Common myeloid progenitor, CD34-positive (primary cell): ENCODE results near the gene ABLIM1.

Source experiments
- CTCF ChIA-PET: fragments of 350-600 bp; sonication (Branson Sonifier 250); formaldehyde crosslinking; loops from one replicate; lab custom pipeline; 2021; ENCODE audit warnings: antibody characterized with exemption; lab: Charles Lee
- POLR2A ChIA-PET: fragments of 350-600 bp; sonication (Branson Sonifier 250); formaldehyde crosslinking; loops from one replicate; lab custom pipeline; 2021; ENCODE audit warnings: antibody characterized with exemption; lab: Charles Lee
- DNase-seq, 3 donors: peaks; one replicate each; pipeline versions ENCODE4 v3.0.0 to v3.0.0-alpha.2; 2013
- H3K27ac ChIP-seq, 2 experiments: 1 replicate in 1 of 2; 2 replicates in 1 of 2; pipeline ENCODE4 v1.7.0; 2013; ENCODE audit warnings: inconsistent platforms in 2 of 2, low read length in 2 of 2, mild to moderate bottlenecking in 2 of 2, low read depth in 1 of 2, moderate library complexity in 1 of 2; ENCODE audit not compliant: severe bottlenecking in 2 of 2, insufficient read depth in 1 of 2, poor library complexity in 1 of 2
- H3K27me3 ChIP-seq, 5 experiments: replicated peaks in 2 of 5; 1 replicate in 3 of 5; 2 replicates in 2 of 5; pipeline versions ENCODE4 v1.6.1 to v1.7.0; 2013; ENCODE audit warnings: low read length in 4 of 5, mild to moderate bottlenecking in 2 of 5, moderate library complexity in 2 of 5, inconsistent platforms in 1 of 5; ENCODE audit not compliant: insufficient read depth in 5 of 5, control insufficient read depth in 4 of 5
- H3K36me3 ChIP-seq, 4 experiments: 1 replicate in 2 of 4; 2 replicates in 2 of 4; pipeline versions ENCODE4 v1.6.1 to v1.7.0; 2013; ENCODE audit warnings: low read length in 3 of 4, control low read depth in 1 of 4, mild to moderate bottlenecking in 1 of 4; ENCODE audit not compliant: control insufficient read depth in 4 of 4, insufficient read depth in 4 of 4
- H3K4me1 ChIP-seq, 4 experiments: 1 replicate in 3 of 4; 2 replicates in 1 of 4; pipeline versions ENCODE4 v1.6.1 to v1.7.1; 2013; ENCODE audit warnings: low read length in 3 of 4, mild to moderate bottlenecking in 3 of 4, control low read depth in 1 of 4, inconsistent platforms in 1 of 4, moderate library complexity in 1 of 4; ENCODE audit not compliant: control insufficient read depth in 4 of 4, insufficient read depth in 4 of 4; ENCODE audit errors: control extremely low read depth in 1 of 4
- H3K4me3 ChIP-seq, 7 experiments: 1 replicate in 4 of 7; 2 replicates in 3 of 7; pipeline versions ENCODE4 v1.5.1 to v1.7.0; 2013; ENCODE audit warnings: mild to moderate bottlenecking in 7 of 7, low read length in 6 of 7, moderate library complexity in 6 of 7, inconsistent platforms in 2 of 7, low read depth in 2 of 7, control low read depth in 1 of 7; ENCODE audit not compliant: insufficient read depth in 4 of 7, control insufficient read depth in 1 of 7; ENCODE audit errors: extremely low read depth in 1 of 7
- H3K9me3 ChIP-seq, 5 experiments: 1 replicate in 4 of 5; 2 replicates in 1 of 5; pipeline versions ENCODE4 v1.6.1 to v1.7.1; 2013; ENCODE audit warnings: low read length in 4 of 5, mild to moderate bottlenecking in 2 of 5, inconsistent platforms in 1 of 5, low read depth in 1 of 5, moderate library complexity in 1 of 5; ENCODE audit not compliant: control insufficient read depth in 4 of 5, insufficient read depth in 2 of 5; ENCODE audit errors: control extremely low read depth in 1 of 5
- WGBS: methylation state at CpG from one replicate; pipeline ENCODE4 v1.1.5; 2013; ENCODE audit not compliant: insufficient coverage; 5-methylcytosine and 5-hydroxymethylcytosine counted together

ABLIM1 gene

GRCh38 chr10:114685456-114685855 is 27.4 kb upstream of the ABLIM1 start:
- DNase-seq, result no peak
- Histone ChIP-seq H3K36me3 (no peaks in the 10 kb centered on the region), H3K27ac (no peak overlapping the region), H3K4me3 (no peak overlapping the region), H3K27me3 (no peaks in the 10 kb centered on the region), H3K9me3 (no peaks in the 10 kb centered on the region), H3K4me1 (peaks cover 0 to 38% (median 18%) of the 10 kb centered on the region in 4 experiments)
- ChIA-PET CTCF (interaction anchor here (1.2 kb wide), 1 partner anchor 11 kb away, joined by 3 read pairs; no protein-coding TSS in a partner anchor), POLR2A (no interaction called here)
- WGBS, result 95% methylated on average over 5 of the region's 5 CpGs

- no peak for DNase-seq
- ChIA-PET CTCF (interaction anchor here (1.0 to 1.2 kb wide), 2 partner anchors 12 to 50 kb away, joined by 3 read pairs; no protein-coding TSS in a partner anchor), POLR2A (no interaction called here)
- Histone ChIP-seq H3K36me3 (no peaks in the 10 kb centered on the region), H3K4me1 (peaks cover 0 to 38% (median 18%) of the 10 kb centered on the region in 4 experiments), H3K9me3 (no peaks in the 10 kb centered on the region), H3K4me3 (peak overlapping the region in 2 of 7 experiments; percentile 20 to 37), H3K27me3 (no peaks in the 10 kb centered on the region), H3K27ac (no peak overlapping the region)
- WGBS, result 47% methylated on average over 3 of the region's 5 CpGs
Measured at GRCh38 chr10:114684822-114685209, 26.7 kb upstream of the ABLIM1 start.

- peaks cover 0 to 38% (median 18%) of the 10 kb centered on the region in 4 experiments for H3K4me1 ChIP-seq
- H3K4me3 ChIP-seq, result peak overlapping the region in 3 of 7 experiments; percentile 20 to 46 (median 37)
- H3K36me3 ChIP-seq, result no peaks in the 10 kb centered on the region
- CTCF ChIA-PET, result interaction anchor here (1.0 to 1.2 kb wide), 2 partner anchors 9 to 49 kb away, joined by 3 read pairs; no protein-coding TSS in a partner anchor
- WGBS, result 43% methylated on average over 9 of the region's 12 CpGs
- no peaks in the 10 kb centered on the region for H3K27me3 ChIP-seq
- DNase-seq, result peak in 1 of 3 donors; percentile 19
- H3K9me3 ChIP-seq, result no peaks in the 10 kb centered on the region
- H3K27ac ChIP-seq, result no peak overlapping the region
- POLR2A ChIA-PET, result no interaction called here
Measured at GRCh38 chr10:114684084-114684821, 26.2 kb upstream of the ABLIM1 start.

GRCh38 chr10:114683593-114683992 is 25.5 kb upstream of the ABLIM1 start:
- WGBS, result 95% methylated on average over 6 of the region's 9 CpGs
- no peak for DNase-seq
- Histone ChIP-seq H3K27ac (no peak overlapping the region), H3K4me1 (peaks cover 0 to 38% (median 18%) of the 10 kb centered on the region in 4 experiments), H3K36me3 (no peaks in the 10 kb centered on the region), H3K4me3 (no peak overlapping the region), H3K9me3 (no peaks in the 10 kb centered on the region), H3K27me3 (no peaks in the 10 kb centered on the region)
- CTCF ChIA-PET, result interaction anchor here (1.0 to 1.2 kb wide), 2 partner anchors 10 to 48 kb away, joined by 3 read pairs; no protein-coding TSS in a partner anchor
- POLR2A ChIA-PET, result no interaction called here

- ChIA-PET CTCF (interaction anchor here (1.2 kb wide), 1 partner anchor 11 kb away, joined by 3 read pairs; no protein-coding TSS in a partner anchor), POLR2A (no interaction called here)
- 99% methylated on average over 8 of the region's 10 CpGs for WGBS
- Histone ChIP-seq H3K9me3 (no peaks in the 10 kb centered on the region), H3K4me3 (no peak overlapping the region), H3K36me3 (no peaks in the 10 kb centered on the region), H3K27ac (no peak overlapping the region), H3K4me1 (peaks cover 0 to 35% (median 18%) of the 10 kb centered on the region in 4 experiments), H3K27me3 (no peaks in the 10 kb centered on the region)
- no peak for DNase-seq
Measured at GRCh38 chr10:114683162-114683561, 25.1 kb upstream of the ABLIM1 start.

- POLR2A ChIA-PET, result no interaction called here
- Histone ChIP-seq H3K27me3 (no peaks in the 10 kb centered on the region), H3K36me3 (no peaks in the 10 kb centered on the region), H3K4me3 (no peak overlapping the region), H3K9me3 (no peaks in the 10 kb centered on the region), H3K4me1 (peaks cover 0 to 29% (median 18%) of the 10 kb centered on the region in 4 experiments), H3K27ac (no peak overlapping the region)
- DNase-seq, result no peak
- CTCF ChIA-PET, result interaction anchor here (1.3 kb wide), 1 partner anchor 49 kb away, joined by 4 read pairs; no protein-coding TSS in a partner anchor
- WGBS, result 100% methylated on average over 2 of the region's 4 CpGs
Measured at GRCh38 chr10:114682532-114682931, 24.5 kb upstream of the ABLIM1 start.

GRCh38 chr10:114682121-114682520 is 24.0 kb upstream of the ABLIM1 start:
- Histone ChIP-seq H3K4me1 (peaks cover 0 to 25% (median 17%) of the 10 kb centered on the region in 4 experiments), H3K27ac (no peak overlapping the region), H3K36me3 (no peaks in the 10 kb centered on the region), H3K27me3 (no peaks in the 10 kb centered on the region), H3K9me3 (no peaks in the 10 kb centered on the region), H3K4me3 (no peak overlapping the region)
- DNase-seq, result no peak
- CTCF ChIA-PET, result interaction anchor here (1.3 kb wide), 1 partner anchor 49 kb away, joined by 4 read pairs; no protein-coding TSS in a partner anchor
- WGBS, result no CpG with 5 or more reads among the region's 3 CpGs
- POLR2A ChIA-PET, result no interaction called here
